Measurements from ENCODE around the gene ADH4.
"Not testable (repeated sequence)": the region's sequence is repeated elsewhere in the genome, so short reads cannot be mapped to it uniquely, and the experiment has no call there.

Gene ADH4

GRCh38 chr4:99144070-99144469, at the start of gene ADH4:
TSS of gene ADH4 (minus strand) at chr4:99144297. CDS start at chr4:99144222, 75 bp downstream.
- no peak for FAIRE-seq

GRCh38 chr4:99190336-99190735, 46.2 kb upstream of the ADH4 start:
- FAIRE-seq, result no peak

- FAIRE-seq, result not testable (repeated sequence)
These were observed 45.8 kb upstream of the ADH4 start for GRCh38 chr4:99189900-99190299.

- no peak for FAIRE-seq
These were observed 41.9 kb upstream of the ADH4 start for GRCh38 chr4:99186029-99186428.

GRCh38 chr4:99185581-99185980, 41.5 kb upstream of the ADH4 start:
- no peak for FAIRE-seq

GRCh38 chr4:99180382-99181070, 36.4 kb upstream of the ADH4 start:
- no peak for FAIRE-seq

GRCh38 chr4:99179626-99180025, 35.5 kb upstream of the ADH4 start:
- FAIRE-seq, result no peak

GRCh38 chr4:99179178-99179577, 35.1 kb upstream of the ADH4 start:
- no peak for FAIRE-seq

- FAIRE-seq, result no peak
These were observed 22.4 kb upstream of the ADH4 start for GRCh38 chr4:99166544-99166943.

GRCh38 chr4:99165978-99166377, 21.9 kb upstream of the ADH4 start:
- FAIRE-seq, result no peak

- no peak for FAIRE-seq
These were observed 17.4 kb upstream of the ADH4 start for GRCh38 chr4:99161373-99162099.

GRCh38 chr4:99159699-99160098, 15.6 kb upstream of the ADH4 start:
- FAIRE-seq, result no peak

GRCh38 chr4:99157478-99157935, 13.4 kb upstream of the ADH4 start:
- FAIRE-seq, result no peak

GRCh38 chr4:99156992-99157391, 12.9 kb upstream of the ADH4 start:
- FAIRE-seq, result no peak

GRCh38 chr4:99154658-99155342, 10.7 kb upstream of the ADH4 start:
- no peak for FAIRE-seq

GRCh38 chr4:99151995-99152394, 7.9 kb upstream of the ADH4 start:
- no peak for FAIRE-seq

- no peak for FAIRE-seq
These were observed 7.4 kb upstream of the ADH4 start for GRCh38 chr4:99151452-99151851.

- FAIRE-seq, result no peak
These were observed 5.4 kb upstream of the ADH4 start for GRCh38 chr4:99149426-99150019.

- no peak for FAIRE-seq
These were observed 4.5 kb upstream of the ADH4 start for GRCh38 chr4:99148550-99148949.

GRCh38 chr4:99144587-99144986, 490 bp upstream of the ADH4 start:
- FAIRE-seq, result no peak

- no peak for FAIRE-seq
These were observed 7.8 kb downstream of the ADH4 start for GRCh38 chr4:99136329-99136728.

- FAIRE-seq, result no peak
These were observed 8.4 kb downstream of the ADH4 start for GRCh38 chr4:99135541-99136162.

- FAIRE-seq, result no peak
These were observed 9.5 kb downstream of the ADH4 start for GRCh38 chr4:99134586-99134985.
